Measurements from ENCODE around the gene CLCN7. TPM values are rescaled to one million over a fixed set of nuclear protein-coding genes. Genes with fewer than 3 reads are reported as not detected.

The CLCN7 gene
- polyA plus RNA-seq, 1 of the 3 experiments (the other 2 are of a cell fraction) = 44.3 TPM

DNA sequence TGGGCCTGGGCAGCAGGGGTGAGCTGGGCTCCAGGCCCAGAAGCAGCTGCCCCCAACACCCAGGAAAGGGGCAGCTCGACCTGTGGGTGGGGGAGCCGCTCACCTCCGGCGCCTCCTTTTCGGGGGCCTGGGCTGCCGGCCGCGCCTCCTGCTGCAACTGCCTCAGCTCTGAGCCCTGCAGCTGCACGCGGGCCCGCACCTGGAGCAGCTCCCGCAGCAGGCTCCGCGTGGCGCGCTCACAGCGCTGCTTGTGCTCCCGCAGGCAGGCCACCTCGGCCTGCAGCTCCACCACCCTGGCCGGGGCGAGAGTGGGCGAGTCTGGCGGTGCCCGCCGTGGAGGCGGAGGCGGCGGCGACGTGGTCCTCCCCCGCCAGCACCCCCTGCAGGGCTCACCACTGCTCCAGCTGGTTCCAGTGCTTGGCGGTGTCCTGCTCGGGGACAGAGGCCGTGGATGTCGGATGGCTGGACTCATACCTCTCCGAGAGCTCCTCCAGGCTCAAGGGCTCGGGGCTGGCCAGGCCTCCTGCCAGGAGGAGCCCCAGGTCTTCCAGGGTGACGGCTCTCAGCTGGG, 31.3 kb downstream of the CLCN7 start:
- no peak for TF ChIP-seq ELF1 (IDR thresholded peaks at IDR 0.05)
- TF ChIP-seq, protein P1, sequence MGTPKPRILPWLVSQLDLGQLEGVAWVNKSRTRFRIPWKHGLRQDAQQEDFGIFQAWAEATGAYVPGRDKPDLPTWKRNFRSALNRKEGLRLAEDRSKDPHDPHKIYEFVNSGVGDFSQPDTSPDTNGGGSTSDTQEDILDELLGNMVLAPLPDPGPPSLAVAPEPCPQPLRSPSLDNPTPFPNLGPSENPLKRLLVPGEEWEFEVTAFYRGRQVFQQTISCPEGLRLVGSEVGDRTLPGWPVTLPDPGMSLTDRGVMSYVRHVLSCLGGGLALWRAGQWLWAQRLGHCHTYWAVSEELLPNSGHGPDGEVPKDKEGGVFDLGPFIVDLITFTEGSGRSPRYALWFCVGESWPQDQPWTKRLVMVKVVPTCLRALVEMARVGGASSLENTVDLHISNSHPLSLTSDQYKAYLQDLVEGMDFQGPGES (IDR thresholded peaks at IDR 0.05; ENCODE audit: low read depth, low read length) = no peak
- TF ChIP-seq EZH2phosphoT487 (IDR thresholded peaks at IDR 0.05; ENCODE audit: borderline replicate concordance, low read depth) = no peak
- POLR2A ChIA-PET = interaction anchor here (1.4 kb wide), 1 partner anchor 22 kb away, joined by 6 read pairs; the partner anchor contains the start of gene UQCC4

DNA sequence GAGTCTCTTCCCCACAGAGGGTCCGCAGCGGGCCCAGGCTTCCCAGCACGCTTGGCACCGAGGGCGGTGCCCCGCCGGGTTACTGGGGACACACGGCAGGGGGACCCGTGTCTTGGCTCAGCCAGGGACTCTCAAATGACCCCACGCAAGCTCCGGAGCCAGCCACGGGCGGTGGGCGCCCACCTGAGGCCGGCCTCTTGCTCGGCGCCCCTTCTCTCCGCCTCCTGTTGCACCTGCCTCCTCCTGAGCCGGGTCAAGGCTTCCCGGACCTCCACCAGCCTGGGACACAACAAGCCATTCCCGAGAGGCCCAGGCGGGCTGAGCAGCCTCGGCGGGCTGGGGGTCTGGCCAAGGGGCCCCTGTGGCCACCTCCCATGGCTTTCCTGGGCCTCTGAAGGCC, 32.1 kb downstream of the CLCN7 start:
- no peaks in the 10 kb centered on the region for H3F3A ChIP-seq (replicated peaks; ENCODE audit: insufficient read depth)
- H3K36me3 ChIP-seq (replicated peaks in 1 of 2; ENCODE audit: control insufficient read depth in 1 of 2, insufficient read depth in 2 of 2, low read length in 1 of 2) = peaks cover 0 to 6% of the 10 kb centered on the region in 2 experiments
- H2AFZ ChIP-seq (ENCODE audit: low read depth) = no peak overlapping the region
- no peak for DNase-seq
- no peaks in the 10 kb centered on the region for H3K79me2 ChIP-seq (ENCODE audit: insufficient read depth)
- no peaks in the 10 kb centered on the region for H3K9me3 ChIP-seq
- 68% methylated on average over 8 of the region's 24 CpGs for WGBS (ENCODE audit: low lambda C conversion rate)
- no peak overlapping the region for H3K4me2 ChIP-seq
- no peaks in the 10 kb centered on the region for H3K9me2 ChIP-seq
- no peaks in the 10 kb centered on the region for H4K20me1 ChIP-seq (ENCODE audit: insufficient read depth)
- POLR2A ChIA-PET = no interaction called here
- no peaks in the 10 kb centered on the region; a peak in 1 of 4 replicates for H3K4me1 ChIP-seq (ENCODE audit: control insufficient read depth in 1 of 2, insufficient read depth in 2 of 2, low read depth in 1 of 2, low read length in 1 of 2)
- CTCF ChIA-PET = no interaction called here
- no peaks in the 10 kb centered on the region for H3K27me3 ChIP-seq (ENCODE audit: insufficient read depth)
- H3K27ac ChIP-seq (ENCODE audit: low read depth in 2 of 2, low read length in 1 of 2) = no peak overlapping the region
- no peak overlapping the region for H3K4me3 ChIP-seq (ENCODE audit: low read depth in 2 of 2, low read length in 1 of 2)
- no peak overlapping the region for H3K9ac ChIP-seq
- TF ChIP-seq CHD2 (IDR thresholded peaks at IDR 0.05; ENCODE audit: low read length, partially characterized antibody) (no peak), POLR2AphosphoS5 (IDR thresholded peaks at IDR 0.05; ENCODE audit: low read depth, low read length) (no peak), FOXJ3 (CRISPR knock-in tag; IDR thresholded peaks at IDR 0.05) (no peak), MEF2A (IDR thresholded peaks at IDR 0.05; ENCODE audit: borderline replicate concordance, low read depth) (no peak), EZH2phosphoT487 (IDR thresholded peaks at IDR 0.05; ENCODE audit: borderline replicate concordance, low read depth) (no peak), GABPA (IDR thresholded peaks at IDR 0.05; ENCODE audit: low read depth) (no peak), RXRA (IDR thresholded peaks at IDR 0.05; ENCODE audit: borderline replicate concordance, low read depth) (no peak), YY1 (IDR thresholded peaks at IDR 0.05; ENCODE audit: low read depth) (no peak), TAF1 (IDR thresholded peaks at IDR 0.05; ENCODE audit: borderline replicate concordance, low read depth, low read length) (no peak), NFIC (IDR thresholded peaks at IDR 0.05; ENCODE audit: borderline replicate concordance) (no peak), MXI1 (IDR thresholded peaks at IDR 0.05; ENCODE audit: low read depth, low read length) (no peak), SMC3 (IDR thresholded peaks at IDR 0.05; ENCODE audit: low read depth, low read length) (no peak), RAD21 (IDR thresholded peaks at IDR 0.05; ENCODE audit: low read length) (no peak)
- TF ChIP-seq, protein P2, sequence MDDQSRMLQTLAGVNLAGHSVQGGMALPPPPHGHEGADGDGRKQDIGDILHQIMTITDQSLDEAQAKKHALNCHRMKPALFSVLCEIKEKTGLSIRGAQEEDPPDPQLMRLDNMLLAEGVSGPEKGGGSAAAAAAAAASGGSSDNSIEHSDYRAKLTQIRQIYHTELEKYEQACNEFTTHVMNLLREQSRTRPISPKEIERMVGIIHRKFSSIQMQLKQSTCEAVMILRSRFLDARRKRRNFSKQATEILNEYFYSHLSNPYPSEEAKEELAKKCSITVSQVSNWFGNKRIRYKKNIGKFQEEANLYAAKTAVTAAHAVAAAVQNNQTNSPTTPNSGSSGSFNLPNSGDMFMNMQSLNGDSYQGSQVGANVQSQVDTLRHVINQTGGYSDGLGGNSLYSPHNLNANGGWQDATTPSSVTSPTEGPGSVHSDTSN (IDR thresholded peaks at IDR 0.05) = no peak
- TF ChIP-seq, protein P1 (IDR thresholded peaks at IDR 0.05; ENCODE audit: low read depth, low read length) = no peak
- TF ChIP-seq, protein P3, sequence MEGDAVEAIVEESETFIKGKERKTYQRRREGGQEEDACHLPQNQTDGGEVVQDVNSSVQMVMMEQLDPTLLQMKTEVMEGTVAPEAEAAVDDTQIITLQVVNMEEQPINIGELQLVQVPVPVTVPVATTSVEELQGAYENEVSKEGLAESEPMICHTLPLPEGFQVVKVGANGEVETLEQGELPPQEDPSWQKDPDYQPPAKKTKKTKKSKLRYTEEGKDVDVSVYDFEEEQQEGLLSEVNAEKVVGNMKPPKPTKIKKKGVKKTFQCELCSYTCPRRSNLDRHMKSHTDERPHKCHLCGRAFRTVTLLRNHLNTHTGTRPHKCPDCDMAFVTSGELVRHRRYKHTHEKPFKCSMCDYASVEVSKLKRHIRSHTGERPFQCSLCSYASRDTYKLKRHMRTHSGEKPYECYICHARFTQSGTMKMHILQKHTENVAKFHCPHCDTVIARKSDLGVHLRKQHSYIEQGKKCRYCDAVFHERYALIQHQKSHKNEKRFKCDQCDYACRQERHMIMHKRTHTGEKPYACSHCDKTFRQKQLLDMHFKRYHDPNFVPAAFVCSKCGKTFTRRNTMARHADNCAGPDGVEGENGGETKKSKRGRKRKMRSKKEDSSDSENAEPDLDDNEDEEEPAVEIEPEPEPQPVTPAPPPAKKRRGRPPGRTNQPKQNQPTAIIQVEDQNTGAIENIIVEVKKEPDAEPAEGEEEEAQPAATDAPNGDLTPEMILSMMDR (IDR thresholded peaks at IDR 0.05) = no peak
- TF ChIP-seq, protein P4, sequence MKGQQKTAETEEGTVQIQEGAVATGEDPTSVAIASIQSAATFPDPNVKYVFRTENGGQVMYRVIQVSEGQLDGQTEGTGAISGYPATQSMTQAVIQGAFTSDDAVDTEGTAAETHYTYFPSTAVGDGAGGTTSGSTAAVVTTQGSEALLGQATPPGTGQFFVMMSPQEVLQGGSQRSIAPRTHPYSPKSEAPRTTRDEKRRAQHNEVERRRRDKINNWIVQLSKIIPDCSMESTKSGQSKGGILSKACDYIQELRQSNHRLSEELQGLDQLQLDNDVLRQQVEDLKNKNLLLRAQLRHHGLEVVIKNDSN (IDR thresholded peaks at IDR 0.05; ENCODE audit: borderline replicate concordance, low read depth) = no peak
- TF ChIP-seq, protein P5, sequence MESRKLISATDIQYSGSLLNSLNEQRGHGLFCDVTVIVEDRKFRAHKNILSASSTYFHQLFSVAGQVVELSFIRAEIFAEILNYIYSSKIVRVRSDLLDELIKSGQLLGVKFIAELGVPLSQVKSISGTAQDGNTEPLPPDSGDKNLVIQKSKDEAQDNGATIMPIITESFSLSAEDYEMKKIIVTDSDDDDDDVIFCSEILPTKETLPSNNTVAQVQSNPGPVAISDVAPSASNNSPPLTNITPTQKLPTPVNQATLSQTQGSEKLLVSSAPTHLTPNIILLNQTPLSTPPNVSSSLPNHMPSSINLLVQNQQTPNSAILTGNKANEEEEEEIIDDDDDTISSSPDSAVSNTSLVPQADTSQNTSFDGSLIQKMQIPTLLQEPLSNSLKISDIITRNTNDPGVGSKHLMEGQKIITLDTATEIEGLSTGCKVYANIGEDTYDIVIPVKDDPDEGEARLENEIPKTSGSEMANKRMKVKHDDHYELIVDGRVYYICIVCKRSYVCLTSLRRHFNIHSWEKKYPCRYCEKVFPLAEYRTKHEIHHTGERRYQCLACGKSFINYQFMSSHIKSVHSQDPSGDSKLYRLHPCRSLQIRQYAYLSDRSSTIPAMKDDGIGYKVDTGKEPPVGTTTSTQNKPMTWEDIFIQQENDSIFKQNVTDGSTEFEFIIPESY (IDR thresholded peaks at IDR 0.05; ENCODE audit: borderline replicate concordance, low read depth) = no peak

More for the DNA sequence above, 31.3 kb downstream of the CLCN7 start:
- no peaks in the 10 kb centered on the region for H3K9me3 ChIP-seq
- no peaks in the 10 kb centered on the region for H3K27me3 ChIP-seq (ENCODE audit: insufficient read depth)
- 86% methylated on average over 30 of the region's 38 CpGs for WGBS (ENCODE audit: low lambda C conversion rate)
- H3K9ac ChIP-seq = no peak overlapping the region
- peaks cover 0 to 6% of the 10 kb centered on the region in 2 experiments for H3K36me3 ChIP-seq (replicated peaks in 1 of 2; ENCODE audit: control insufficient read depth in 1 of 2, insufficient read depth in 2 of 2, low read length in 1 of 2)
- H3K9me2 ChIP-seq = no peaks in the 10 kb centered on the region
- CTCF ChIA-PET = interaction anchor here (0.6 kb wide), 1 partner anchor 74 kb away, joined by 3 read pairs; no protein-coding TSS in a partner anchor
- no peaks in the 10 kb centered on the region for H3K79me2 ChIP-seq (ENCODE audit: insufficient read depth)
- no peak overlapping the region for H3K27ac ChIP-seq (ENCODE audit: low read depth in 2 of 2, low read length in 1 of 2)
- H3K4me1 ChIP-seq (ENCODE audit: control insufficient read depth in 1 of 2, insufficient read depth in 2 of 2, low read depth in 1 of 2, low read length in 1 of 2) = no peaks in the 10 kb centered on the region
- no peaks in the 10 kb centered on the region for H3F3A ChIP-seq (replicated peaks; ENCODE audit: insufficient read depth)
- H3K4me2 ChIP-seq = no peak overlapping the region
- no peak overlapping the region for H3K4me3 ChIP-seq (ENCODE audit: low read depth in 2 of 2, low read length in 1 of 2)
- no peak for DNase-seq
- no peak overlapping the region for H2AFZ ChIP-seq (ENCODE audit: low read depth)
- no peaks in the 10 kb centered on the region for H4K20me1 ChIP-seq (ENCODE audit: insufficient read depth)

Measured in SK-N-SH (cell line).